ENCODE measurements around the gene KCNK16. TPM values are rescaled to one million over a fixed set of nuclear protein-coding genes. Genes with fewer than 3 reads are reported as not detected.

The KCNK16 gene
- total and polyA plus RNA-seq, 5 donors from 2014 or later, result not detected

GRCh38 chr6:39339868-39340550 is 17.5 kb upstream of the KCNK16 start:
- Mint-ChIP-seq H3K4me3 (no peak overlapping the region), H3K9me3 (peaks cover 0 to 2% (median 0%) of the 10 kb centered on the region in 7 donors), H3K27me3 (peaks cover 16% of the 10 kb centered on the region), H3K36me3 (no peaks in the 10 kb centered on the region), H3K27ac (no peak overlapping the region), H3K4me1 (peaks cover 0 to 13% (median 3%) of the 10 kb centered on the region in 4 donors)
- DNase-seq (no peak), ATAC-seq (ENCODE audit: low read depth in 2 of 2) (no peak)
- H3K36me3 ChIP-seq (ENCODE audit: control insufficient read depth, insufficient read depth, low read length), result no peaks in the 10 kb centered on the region
- no peaks in the 10 kb centered on the region for H3K27me3 ChIP-seq (ENCODE audit: control insufficient read depth, insufficient read depth, low read length)
- peaks cover 6% of the 10 kb centered on the region for H3K4me1 ChIP-seq (ENCODE audit: control insufficient read depth, insufficient read depth, low read length, poor library complexity, severe bottlenecking)
- H3K27ac ChIP-seq (ENCODE audit: insufficient read depth, low read length, poor library complexity, severe bottlenecking), result no peak overlapping the region
- H3K9me3 ChIP-seq (ENCODE audit: control insufficient read depth in 2 of 2, low read length in 2 of 2), result no peaks in the 10 kb centered on the region
- no peak overlapping the region for H3K4me3 ChIP-seq (ENCODE audit: low read depth, low read length)

GRCh38 chr6:39339096-39339867 is 16.8 kb upstream of the KCNK16 start:
- Histone ChIP-seq H3K27me3 (ENCODE audit: control insufficient read depth, insufficient read depth, low read length) (no peaks in the 10 kb centered on the region), H3K4me3 (ENCODE audit: low read depth, low read length) (no peak overlapping the region), H3K4me1 (ENCODE audit: control insufficient read depth, insufficient read depth, low read length, poor library complexity, severe bottlenecking) (peaks cover 6% of the 10 kb centered on the region), H3K9me3 (ENCODE audit: control insufficient read depth in 2 of 2, low read length in 2 of 2) (no peaks in the 10 kb centered on the region), H3K27ac (ENCODE audit: insufficient read depth, low read length, poor library complexity, severe bottlenecking) (no peak overlapping the region), H3K36me3 (ENCODE audit: control insufficient read depth, insufficient read depth, low read length) (no peaks in the 10 kb centered on the region)
- ATAC-seq (ENCODE audit: low read depth in 2 of 2) (no peak), DNase-seq (no peak)
- Mint-ChIP-seq H3K36me3 (no peaks in the 10 kb centered on the region), H3K4me1 (peaks cover 0 to 13% (median 3%) of the 10 kb centered on the region in 4 donors), H3K9me3 (peaks cover 0 to 2% (median 0%) of the 10 kb centered on the region in 7 donors), H3K27ac (peak overlapping the region in 1 of 3 donors; percentile 46), H3K27me3 (peaks cover 16% of the 10 kb centered on the region), H3K4me3 (no peak overlapping the region)

GRCh38 chr6:39338397-39338796 is 15.9 kb upstream of the KCNK16 start:
- Mint-ChIP-seq H3K9me3 (peaks cover 0 to 2% (median 0%) of the 10 kb centered on the region in 7 donors), H3K27me3 (peaks cover 16% of the 10 kb centered on the region), H3K36me3 (no peaks in the 10 kb centered on the region), H3K4me1 (peaks cover 0 to 13% (median 3%) of the 10 kb centered on the region in 4 donors), H3K27ac (no peak overlapping the region), H3K4me3 (no peak overlapping the region)
- Histone ChIP-seq H3K9me3 (ENCODE audit: control insufficient read depth in 2 of 2, low read length in 2 of 2) (no peaks in the 10 kb centered on the region), H3K36me3 (ENCODE audit: control insufficient read depth, insufficient read depth, low read length) (no peaks in the 10 kb centered on the region), H3K27ac (ENCODE audit: insufficient read depth, low read length, poor library complexity, severe bottlenecking) (no peak overlapping the region), H3K27me3 (ENCODE audit: control insufficient read depth, insufficient read depth, low read length) (no peaks in the 10 kb centered on the region), H3K4me3 (ENCODE audit: low read depth, low read length) (no peak overlapping the region), H3K4me1 (ENCODE audit: control insufficient read depth, insufficient read depth, low read length, poor library complexity, severe bottlenecking) (peaks cover 6% of the 10 kb centered on the region)
- DNase-seq, result no peak
- no peak for ATAC-seq (ENCODE audit: low read depth in 2 of 2)

GRCh38 chr6:39335780-39336545 is 13.5 kb upstream of the KCNK16 start:
- ATAC-seq (ENCODE audit: low read depth in 2 of 2) (no peak), DNase-seq (peak in 1 of 3 donors; percentile 7)
- peaks cover 0 to 2% (median 0%) of the 10 kb centered on the region in 7 donors for H3K9me3 Mint-ChIP-seq
- no peak overlapping the region for H3K4me3 ChIP-seq (ENCODE audit: low read depth, low read length)
- H3K27ac ChIP-seq (ENCODE audit: insufficient read depth, low read length, poor library complexity, severe bottlenecking), result no peak overlapping the region
- no peak overlapping the region for H3K4me3 Mint-ChIP-seq
- no peaks in the 10 kb centered on the region for H3K27me3 ChIP-seq (ENCODE audit: control insufficient read depth, insufficient read depth, low read length)
- peaks cover 0 to 13% (median 3%) of the 10 kb centered on the region in 4 donors for H3K4me1 Mint-ChIP-seq
- H3K36me3 ChIP-seq (ENCODE audit: control insufficient read depth, insufficient read depth, low read length), result no peaks in the 10 kb centered on the region
- H3K27me3 Mint-ChIP-seq, result peaks cover 28% of the 10 kb centered on the region
- H3K9me3 ChIP-seq (ENCODE audit: control insufficient read depth in 2 of 2, low read length in 2 of 2), result no peaks in the 10 kb centered on the region
- no peak overlapping the region for H3K27ac Mint-ChIP-seq
- H3K4me1 ChIP-seq (ENCODE audit: control insufficient read depth, insufficient read depth, low read length, poor library complexity, severe bottlenecking), result peaks cover 6% of the 10 kb centered on the region
- no peaks in the 10 kb centered on the region for H3K36me3 Mint-ChIP-seq

GRCh38 chr6:39333644-39334438 is 11.3 kb upstream of the KCNK16 start:
- Histone ChIP-seq H3K27ac (ENCODE audit: insufficient read depth, low read length, poor library complexity, severe bottlenecking) (no peak overlapping the region), H3K27me3 (ENCODE audit: control insufficient read depth, insufficient read depth, low read length) (no peaks in the 10 kb centered on the region), H3K9me3 (ENCODE audit: control insufficient read depth in 2 of 2, low read length in 2 of 2) (no peaks in the 10 kb centered on the region), H3K36me3 (ENCODE audit: control insufficient read depth, insufficient read depth, low read length) (no peaks in the 10 kb centered on the region), H3K4me1 (ENCODE audit: control insufficient read depth, insufficient read depth, low read length, poor library complexity, severe bottlenecking) (peaks cover 6% of the 10 kb centered on the region), H3K4me3 (ENCODE audit: low read depth, low read length) (no peak overlapping the region)
- no peaks in the 10 kb centered on the region for H3K36me3 Mint-ChIP-seq
- peaks cover 0 to 13% (median 3%) of the 10 kb centered on the region in 4 donors for H3K4me1 Mint-ChIP-seq
- no peak for DNase-seq
- H3K9me3 Mint-ChIP-seq, result peaks cover 0 to 2% (median 0%) of the 10 kb centered on the region in 7 donors
- no peak overlapping the region for H3K27ac Mint-ChIP-seq
- ATAC-seq (ENCODE audit: low read depth in 2 of 2), result no peak
- H3K4me3 Mint-ChIP-seq, result no peak overlapping the region
- peaks cover 38% of the 10 kb centered on the region for H3K27me3 Mint-ChIP-seq

GRCh38 chr6:39330476-39330875 is 8.0 kb upstream of the KCNK16 start:
- Mint-ChIP-seq H3K9me3 (peaks cover 0 to 2% (median 0%) of the 10 kb centered on the region in 7 donors), H3K36me3 (no peaks in the 10 kb centered on the region), H3K27me3 (peaks cover 22% of the 10 kb centered on the region), H3K4me1 (no peaks in the 10 kb centered on the region), H3K27ac (no peak overlapping the region), H3K4me3 (no peak overlapping the region)
- H3K27me3 ChIP-seq (ENCODE audit: control insufficient read depth, insufficient read depth, low read length), result no peaks in the 10 kb centered on the region
- no peak overlapping the region for H3K4me3 ChIP-seq (ENCODE audit: low read depth, low read length)
- no peaks in the 10 kb centered on the region for H3K9me3 ChIP-seq (ENCODE audit: control insufficient read depth in 2 of 2, low read length in 2 of 2)
- no peak for DNase-seq
- H3K4me1 ChIP-seq (ENCODE audit: control insufficient read depth, insufficient read depth, low read length, poor library complexity, severe bottlenecking), result no peaks in the 10 kb centered on the region
- ATAC-seq (ENCODE audit: low read depth in 2 of 2), result no peak
- H3K27ac ChIP-seq (ENCODE audit: insufficient read depth, low read length, poor library complexity, severe bottlenecking), result no peak overlapping the region
- no peaks in the 10 kb centered on the region for H3K36me3 ChIP-seq (ENCODE audit: control insufficient read depth, insufficient read depth, low read length)

GRCh38 chr6:39330057-39330456 is 7.6 kb upstream of the KCNK16 start:
- H3K4me1 ChIP-seq (ENCODE audit: control insufficient read depth, insufficient read depth, low read length, poor library complexity, severe bottlenecking), result no peaks in the 10 kb centered on the region
- no peak overlapping the region for H3K4me3 ChIP-seq (ENCODE audit: low read depth, low read length)
- Mint-ChIP-seq H3K36me3 (no peaks in the 10 kb centered on the region), H3K27ac (no peak overlapping the region), H3K9me3 (peaks cover 0 to 2% (median 0%) of the 10 kb centered on the region in 7 donors), H3K4me1 (no peaks in the 10 kb centered on the region), H3K4me3 (no peak overlapping the region), H3K27me3 (peaks cover 22% of the 10 kb centered on the region)
- no peak for DNase-seq
- H3K27ac ChIP-seq (ENCODE audit: insufficient read depth, low read length, poor library complexity, severe bottlenecking), result no peak overlapping the region
- no peaks in the 10 kb centered on the region for H3K9me3 ChIP-seq (ENCODE audit: control insufficient read depth in 2 of 2, low read length in 2 of 2)
- ATAC-seq (ENCODE audit: low read depth in 2 of 2), result no peak
- H3K36me3 ChIP-seq (ENCODE audit: control insufficient read depth, insufficient read depth, low read length), result no peaks in the 10 kb centered on the region
- H3K27me3 ChIP-seq (ENCODE audit: control insufficient read depth, insufficient read depth, low read length), result no peaks in the 10 kb centered on the region

All from CD4-positive, CD25-positive, alpha-beta regulatory T cell (primary cell).